Chondrocyte (in vitro differentiated cells): ENCODE measurements around the gene CDK16. TPM values are rescaled to one million over a fixed set of nuclear protein-coding genes. Genes with fewer than 3 reads are reported as not detected.

Source experiments
- DNase-seq: peaks from one replicate; pipeline ENCODE4 v3.0.0; 2021; ENCODE audit warnings: mixed read lengths, low spot score
- H3K27ac Mint-ChIP-seq: one replicate; pipeline ENCODE4 v1.8.0; 2021; ENCODE audit warnings: mild to moderate bottlenecking, moderate library complexity, mixed read lengths; ENCODE audit not compliant: unreplicated experiment
- H3K27me3 Mint-ChIP-seq: 2 replicates; pipeline ENCODE4 v1.8.0; 2021; ENCODE audit warnings: low read depth, mixed read lengths
- H3K36me3 Mint-ChIP-seq: 2 replicates; pipeline ENCODE4 v1.8.0; 2021; ENCODE audit warnings: low read depth, mixed read lengths
- H3K4me1 Mint-ChIP-seq: 2 replicates; pipeline ENCODE4 v1.8.0; 2021; ENCODE audit warnings: low read depth, mild to moderate bottlenecking, mixed read lengths
- H3K4me3 Mint-ChIP-seq: one replicate; pipeline ENCODE4 v1.8.0; 2021; ENCODE audit warnings: mild to moderate bottlenecking, moderate library complexity, mixed read lengths; ENCODE audit not compliant: unreplicated experiment
- H3K9me3 Mint-ChIP-seq: 2 replicates; pipeline ENCODE4 v1.8.0; 2021; ENCODE audit warnings: low read depth, mixed read lengths
- CTCF ChIP-seq: fragments of 200-600 bp; sonication (generic); IDR thresholded peaks from 2 replicates; pipeline ENCODE4 v1.5.0; 2021; ENCODE audit warnings: antibody characterized with exemption, mild to moderate bottlenecking, moderate library complexity
- total RNA-seq: library from RNA; stranded (reverse); gene quantifications from 3 replicates; pipeline ENCODE4 v1.2.1, GENCODE V29; 2021

Gene CDK16
- total RNA-seq, 1 donor from 2014 or later = 172 TPM

GRCh38 chrX:47224266-47224895 is 5.9 kb downstream of the CDK16 start:
- H3K27me3 Mint-ChIP-seq = no peaks in the 10 kb centered on the region
- H3K27ac Mint-ChIP-seq = no peak overlapping the region
- no peak overlapping the region for H3K4me3 Mint-ChIP-seq
- H3K36me3 Mint-ChIP-seq = peaks cover 35% of the 10 kb centered on the region
- no peaks in the 10 kb centered on the region for H3K9me3 Mint-ChIP-seq
- peak; percentile 82 for DNase-seq
- H3K4me1 Mint-ChIP-seq = peaks cover 24% of the 10 kb centered on the region
- no peak for TF ChIP-seq CTCF

- DNase-seq = peak; percentile 68
- no peak for TF ChIP-seq CTCF
- Mint-ChIP-seq H3K27me3 (no peaks in the 10 kb centered on the region), H3K27ac (no peak overlapping the region), H3K4me1 (peaks cover 18% of the 10 kb centered on the region), H3K9me3 (no peaks in the 10 kb centered on the region), H3K36me3 (peaks cover 36% of the 10 kb centered on the region), H3K4me3 (no peak overlapping the region)
Observed at GRCh38 chrX:47224896-47225290, 6.4 kb downstream of the CDK16 start.

- no peaks in the 10 kb centered on the region for H3K27me3 Mint-ChIP-seq
- TF ChIP-seq CTCF = no peak
- peak; percentile 58 for DNase-seq
- H3K27ac Mint-ChIP-seq = no peak overlapping the region
- no peaks in the 10 kb centered on the region for H3K9me3 Mint-ChIP-seq
- H3K4me1 Mint-ChIP-seq = peaks cover 7% of the 10 kb centered on the region
- H3K4me3 Mint-ChIP-seq = no peak overlapping the region
- peaks cover 39% of the 10 kb centered on the region for H3K36me3 Mint-ChIP-seq
Observed at GRCh38 chrX:47226071-47226470, 7.6 kb downstream of the CDK16 start.

GRCh38 chrX:47226531-47227333 is 8.3 kb downstream of the CDK16 start:
- peaks cover 39% of the 10 kb centered on the region for H3K36me3 Mint-ChIP-seq
- no peaks in the 10 kb centered on the region for H3K9me3 Mint-ChIP-seq
- DNase-seq = peak; percentile 82
- H3K27ac Mint-ChIP-seq = no peak overlapping the region
- no peak overlapping the region for H3K4me3 Mint-ChIP-seq
- H3K4me1 Mint-ChIP-seq = peaks cover 5% of the 10 kb centered on the region
- no peaks in the 10 kb centered on the region for H3K27me3 Mint-ChIP-seq
- no peak for TF ChIP-seq CTCF

GRCh38 chrX:47227334-47227583 is 8.8 kb downstream of the CDK16 start:
- H3K36me3 Mint-ChIP-seq = peaks cover 38% of the 10 kb centered on the region
- peaks cover 7% of the 10 kb centered on the region for H3K4me1 Mint-ChIP-seq
- no peak for TF ChIP-seq CTCF
- no peak for DNase-seq
- no peak overlapping the region for H3K4me3 Mint-ChIP-seq
- no peaks in the 10 kb centered on the region for H3K27me3 Mint-ChIP-seq
- H3K27ac Mint-ChIP-seq = no peak overlapping the region
- H3K9me3 Mint-ChIP-seq = no peaks in the 10 kb centered on the region
